Subcutaneous adipose tissue (tissue), 4 donors: Measurements from ENCODE around the gene MGLL. TPM values are rescaled to one million over a fixed set of nuclear protein-coding genes. Genes with fewer than 3 reads are reported as not detected.

ENCODE experiments used
- CTCF ChIP-seq: fragments of 450-650 bp; IDR thresholded peaks from one replicate; pipeline ENCODE4 v1.5.1; 2016; ENCODE audit warnings: low read depth, mild to moderate bottlenecking, control low read depth, antibody characterized with exemption, moderate library complexity
- total RNA-seq, 4 donors: library from RNA; depleted of rRNA; stranded (reverse); fragments of >200 nt; gene quantifications; one replicate each; pipeline ENCODE4 v1.1.0, GENCODE V29; 2016

Gene MGLL
- total RNA-seq, 4 donors from 2014 or later = 83.9 to 292 (median 110) TPM

- no peak for TF ChIP-seq CTCF
Observed at GRCh38 chr3:127692501-127693335, 129.6 kb downstream of the MGLL start.

GRCh38 chr3:127691974-127692373 is 130.3 kb downstream of the MGLL start:
- no peak for TF ChIP-seq CTCF

GRCh38 chr3:127691489-127691888 is 130.8 kb downstream of the MGLL start:
- TF ChIP-seq CTCF = no peak

- no peak for TF ChIP-seq CTCF
Observed at GRCh38 chr3:127690823-127691452, 131.4 kb downstream of the MGLL start.

- TF ChIP-seq CTCF = no peak
Observed at GRCh38 chr3:127690106-127690505, 132.2 kb downstream of the MGLL start.

- no peak for TF ChIP-seq CTCF
Observed at GRCh38 chr3:127689266-127689860, 133.0 kb downstream of the MGLL start.

- TF ChIP-seq CTCF = no peak
Observed at GRCh38 chr3:127688416-127689265, 133.7 kb downstream of the MGLL start.
